Measurements from ENCODE around the gene PEX12. TPM values are rescaled to one million over a fixed set of nuclear protein-coding genes. Genes with fewer than 3 reads are reported as not detected.
"Not testable (repeated sequence)": the region's sequence is repeated elsewhere in the genome, so short reads cannot be mapped to it uniquely, and the experiment has no call there.

PEX12 gene
- total and polyA plus RNA-seq, 2 of the 4 experiments (the other 2 are of a cell fraction), result 4.5 to 7.9 TPM

- in situ Hi-C loops (cut with MboI; ENCODE audit: low sequenced_read_pairs), result no loop called here
- no peak overlapping the region for H3K23ac ChIP-seq (ENCODE audit: low read depth, low read length)
- TF ChIP-seq NFE2L2 (IDR thresholded peaks at IDR 0.05; ENCODE audit: low read depth, low read length), result no peak
- TF ChIP-seq RAD21 (IDR thresholded peaks at IDR 0.05; ENCODE audit: low read length), result peak; percentile 65
- TF ChIP-seq CTCF (conservative IDR thresholded peaks at IDR 0.05; ENCODE audit: low read depth, low read length), result peak; percentile 67
- peak; percentile 52 for TF ChIP-seq SMC3 (IDR thresholded peaks at IDR 0.05; ENCODE audit: low read depth, low read length)
- H3K4me1 ChIP-seq (ENCODE audit: control insufficient read depth, insufficient read depth, low read length), result peaks cover 1% of the 10 kb centered on the region
- dilution Hi-C loops (cut with HindIII; ENCODE audit: low sequenced_read_pairs, unreplicated experiment), result no loop called here
- no peak overlapping the region for H3K4me2 ChIP-seq (ENCODE audit: low read depth, low read length)
- H2BK120ac ChIP-seq (ENCODE audit: low read depth, low read length), result no peak overlapping the region
- no peak overlapping the region for H3K27ac ChIP-seq (ENCODE audit: insufficient read depth, low read length)
- no peak overlapping the region for H2AK5ac ChIP-seq (ENCODE audit: low read depth, low read length)
- H2AK9ac ChIP-seq (replicated peaks; ENCODE audit: low read depth, low read length, poor library complexity), result no peak overlapping the region
- H4K91ac ChIP-seq (ENCODE audit: insufficient read depth, low read depth, low read length), result no peak overlapping the region
- POLR2A ChIA-PET (ENCODE audit: unreplicated experiment), result no interaction called here
- H3K14ac ChIP-seq (replicated peaks; ENCODE audit: low read depth, low read length), result no peak overlapping the region
- ATAC-seq (ENCODE audit: low read depth), result peak; percentile 80
- H3K4ac ChIP-seq (ENCODE audit: low read depth, low read length), result no peak overlapping the region
- no peak overlapping the region for H2BK15ac ChIP-seq (ENCODE audit: low read depth, low read length)
- no peak overlapping the region for H3K9ac ChIP-seq (ENCODE audit: low read depth, low read length)
- no peak overlapping the region for H2AFZ ChIP-seq (replicated peaks; ENCODE audit: low read length, poor library complexity)
- no peak overlapping the region for H4K8ac ChIP-seq (ENCODE audit: low read depth in 2 of 2, low read length in 2 of 2)
- H2BK20ac ChIP-seq (ENCODE audit: low read depth, low read length), result no peak overlapping the region
- H4K20me1 ChIP-seq (ENCODE audit: insufficient read depth, low read length), result peaks cover 7% of the 10 kb centered on the region; the same call in 1 of the 2 replicates
- DNase-seq, result peak; percentile 65
- no peak overlapping the region for H3K56ac ChIP-seq (ENCODE audit: extremely low read depth, insufficient read depth, low read length)
- no peaks in the 10 kb centered on the region for H3K9me3 ChIP-seq (ENCODE audit: control insufficient read depth, insufficient read depth, low read length)
- no CpG with 5 or more reads among the region's 2 CpGs for WGBS, 2 experiments (ENCODE audit: extremely low coverage in 2 of 2, insufficient read length in 1 of 2)
- peaks cover 28% of the 10 kb centered on the region for H3K36me3 ChIP-seq (ENCODE audit: control insufficient read depth, insufficient read depth, low read length)
- CTCF ChIA-PET, result interaction anchor here (0.6 to 1.9 kb wide), 14 partner anchors 8 to 151 kb away, joined by 3 to 8 read pairs (median 3); no protein-coding TSS in a partner anchor
- H3K79me1 ChIP-seq (ENCODE audit: low read depth in 1 of 2, low read length in 2 of 2), result peaks cover 19 to 27% of the 10 kb centered on the region in 2 experiments
- H3K4me3 ChIP-seq (ENCODE audit: insufficient read depth, low read depth, low read length), result no peak overlapping the region
- intact Hi-C loops (cut with micrococcal nuclease), result loop anchor here (1.0 kb wide), 1 partner anchor 134 kb away; no protein-coding TSS in a partner anchor
- no peaks in the 10 kb centered on the region for H3K27me3 ChIP-seq (ENCODE audit: control insufficient read depth, insufficient read depth, low read length)
- H3K18ac ChIP-seq (ENCODE audit: low read depth, low read length), result no peak overlapping the region
- no peaks in the 10 kb centered on the region for H3K9me1 ChIP-seq (ENCODE audit: insufficient read depth, low read length)
- BruUV-seq (replicated peaks), result no TSS peak
- no peak overlapping the region for H4K5ac ChIP-seq (ENCODE audit: low read depth, low read length)
- no peak overlapping the region for H2BK5ac ChIP-seq (ENCODE audit: low read depth, low read length, poor library complexity, severe bottlenecking)
Observed at GRCh38 chr17:35612924-35613521, 34.7 kb upstream of the PEX12 start.

- BruUV-seq (replicated peaks); in situ Hi-C loops (cut with MboI; ENCODE audit: low sequenced_read_pairs); H3K4ac ChIP-seq (ENCODE audit: low read depth, low read length); H3K4me1 ChIP-seq (ENCODE audit: control insufficient read depth, insufficient read depth, low read length); H4K5ac ChIP-seq (ENCODE audit: low read depth, low read length); H2BK120ac ChIP-seq (ENCODE audit: low read depth, low read length); H2AFZ ChIP-seq (replicated peaks; ENCODE audit: low read length, poor library complexity); H2AK5ac ChIP-seq (ENCODE audit: low read depth, low read length); H2BK15ac ChIP-seq (ENCODE audit: low read depth, low read length); H4K20me1 ChIP-seq (ENCODE audit: insufficient read depth, low read length); H3K14ac ChIP-seq (replicated peaks; ENCODE audit: low read depth, low read length); dilution Hi-C loops (cut with HindIII; ENCODE audit: low sequenced_read_pairs, unreplicated experiment); DNase-seq; H3K27me3 ChIP-seq (ENCODE audit: control insufficient read depth, insufficient read depth, low read length); H3K18ac ChIP-seq (ENCODE audit: low read depth, low read length); H3K9me1 ChIP-seq (ENCODE audit: insufficient read depth, low read length); H3K4me3 ChIP-seq (ENCODE audit: insufficient read depth, low read depth, low read length); ATAC-seq (ENCODE audit: low read depth); H2BK5ac ChIP-seq (ENCODE audit: low read depth, low read length, poor library complexity, severe bottlenecking); H3K27ac ChIP-seq (ENCODE audit: insufficient read depth, low read length); POLR2A ChIA-PET (ENCODE audit: unreplicated experiment); H3K23ac ChIP-seq (ENCODE audit: low read depth, low read length); H4K8ac ChIP-seq (ENCODE audit: low read depth in 2 of 2, low read length in 2 of 2); H3K56ac ChIP-seq (ENCODE audit: extremely low read depth, insufficient read depth, low read length); H3K4me2 ChIP-seq (ENCODE audit: low read depth, low read length); H2AK9ac ChIP-seq (replicated peaks; ENCODE audit: low read depth, low read length, poor library complexity); H2BK20ac ChIP-seq (ENCODE audit: low read depth, low read length); H4K91ac ChIP-seq (ENCODE audit: insufficient read depth, low read depth, low read length); intact Hi-C loops (cut with micrococcal nuclease); H3K9ac ChIP-seq (ENCODE audit: low read depth, low read length); H3K9me3 ChIP-seq (ENCODE audit: control insufficient read depth, insufficient read depth, low read length): not testable (repeated sequence)
- Histone ChIP-seq H3K79me1 (ENCODE audit: low read depth in 1 of 2, low read length in 2 of 2) (peaks cover 20 to 28% of the 10 kb centered on the region in 2 experiments), H3K36me3 (ENCODE audit: control insufficient read depth, insufficient read depth, low read length) (peaks cover 32% of the 10 kb centered on the region)
- 92% methylated on average over 8 of the region's 12 CpGs; no CpG with 5 or more reads in 1 of the 2 experiments for WGBS, 2 experiments (ENCODE audit: extremely low coverage in 2 of 2, insufficient read length in 1 of 2)
- CTCF ChIA-PET, result interaction anchor here (1.2 kb wide), 1 partner anchor 156 kb away, joined by 3 read pairs; no protein-coding TSS in a partner anchor
Observed at GRCh38 chr17:35610746-35611145, 32.4 kb upstream of the PEX12 start.

Measured in IMR-90 (cell line).